GM12865 (cell line): ENCODE measurements around the gene EMP1.

Source experiments
- DNase-seq: peaks from one replicate; pipeline ENCODE4 v3.0.0; 2010; ENCODE audit warnings: low read depth
- H3K4me3 ChIP-seq: 2 replicates; pipeline ENCODE4 v1.5.1; 2011; ENCODE audit warnings: mild to moderate bottlenecking, low read depth, low read length, control low read depth
- CTCF ChIP-seq: IDR thresholded peaks from 2 replicates; pipeline ENCODE4 v1.5.1; 2011; ENCODE audit warnings: low read length, control low read depth, low read depth, inconsistent platforms; ENCODE audit not compliant: insufficient read depth; ENCODE audit errors: missing control alignments

Gene EMP1

GRCh38 chr12:13187399-13187798 is 9.1 kb upstream of the EMP1 start:
- H3K4me3 ChIP-seq, result no peak overlapping the region

GRCh38 chr12:13189264-13189663 is 7.3 kb upstream of the EMP1 start:
- H3K4me3 ChIP-seq, result no peak overlapping the region
- DNase-seq, result no peak
- TF ChIP-seq CTCF, result no peak

More at GRCh38 chr12:13187399-13187798, 9.1 kb upstream of the EMP1 start:
- DNase-seq, result no peak
- no peak for TF ChIP-seq CTCF

- no peak overlapping the region for H3K4me3 ChIP-seq
- no peak for DNase-seq
- no peak for TF ChIP-seq CTCF
Measured at GRCh38 chr12:13190275-13190674, 6.3 kb upstream of the EMP1 start.

DNA sequence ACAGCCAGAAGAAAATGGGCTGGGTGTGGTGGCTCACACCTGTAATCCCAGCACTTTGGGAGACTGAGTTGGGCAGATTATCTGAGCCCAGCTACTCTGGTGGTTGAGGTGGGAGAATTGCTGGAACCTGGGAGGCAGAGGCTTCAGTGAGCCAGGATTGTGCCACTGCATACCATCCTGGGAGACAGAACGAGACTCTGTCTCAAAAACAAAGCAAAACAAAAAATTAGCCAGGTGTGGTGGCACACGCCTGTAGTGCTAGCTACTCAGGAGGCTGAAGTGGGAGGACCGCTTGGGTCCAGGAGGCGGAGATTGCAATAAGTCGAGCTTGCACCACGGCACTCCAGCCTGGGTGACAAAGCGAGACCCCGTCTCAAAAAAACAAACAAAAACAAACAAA is 3.8 kb upstream of the EMP1 start:
- H3K4me3 ChIP-seq, result no peak overlapping the region
- no peak for TF ChIP-seq CTCF
- DNase-seq, result no peak

- no peak for TF ChIP-seq CTCF
- DNase-seq, result no peak
Measured at GRCh38 chr12:13193505-13194231, 2.9 kb upstream of the EMP1 start.

GRCh38 chr12:13194401-13195110 is 2.0 kb upstream of the EMP1 start:
- no peak for DNase-seq
- H3K4me3 ChIP-seq, result no peak overlapping the region
- TF ChIP-seq CTCF, result no peak

More at GRCh38 chr12:13193505-13194231, 2.9 kb upstream of the EMP1 start:
- no peak overlapping the region for H3K4me3 ChIP-seq
